SK-N-SH (cell line): Measurements from ENCODE around the gene ARL3. TPM values are rescaled to one million over a fixed set of nuclear protein-coding genes. Genes with fewer than 3 reads are reported as not detected.
A peak's percentile ranks its signal among the peaks of the same experiment; 100 is the strongest.

Experiments used
- CTCF ChIA-PET: fragments of 300-600, 350-600 bp; formaldehyde crosslinking; extraction: SDS; loops from one replicate; lab custom pipeline; 2021; lab: Yijun Ruan, JAX
- POLR2A ChIA-PET: fragments of 350-600 bp; sonication (Branson Sonifier 250); formaldehyde crosslinking; extraction: SDS; loops from one replicate; lab custom pipeline; 2020; ENCODE audit warnings: antibody characterized with exemption, inconsistent platforms; lab: Yijun Ruan, JAX
- DNase-seq: peaks from one replicate; pipeline ENCODE4 v3.0.0; 2012
- H2AFZ ChIP-seq: fragments of 200-600 bp; sonication (generic); 2 replicates; pipeline ENCODE4 v1.8.1; 2016; ENCODE audit warnings: antibody characterized with exemption, mild to moderate bottlenecking, low read depth
- H3F3A ChIP-seq: fragments of 200-600 bp; sonication (generic); replicated peaks from 2 replicates; pipeline ENCODE3; 2016; ENCODE audit warnings: antibody characterized with exemption, mild to moderate bottlenecking; ENCODE audit not compliant: insufficient read depth
- H3K27ac ChIP-seq, 2 experiments: fragments of 200-500 bp in 1 of 2; fragments of 200-600 bp in 1 of 2; sonication (Bioruptor generic) in 1 of 2; sonication (generic), shearing (Covaris generic) in 1 of 2; 2 replicates each; pipeline versions ENCODE4 v1.5.1 to v1.6.1; 2014 to 2016; ENCODE audit warnings: low read depth in 2 of 2, inconsistent platforms in 1 of 2, low read length in 1 of 2, mild to moderate bottlenecking in 1 of 2, mixed read lengths in 1 of 2
- H3K27me3 ChIP-seq: fragments of 200-600 bp; sonication (generic), shearing (Covaris generic); 2 replicates; pipeline ENCODE4 v1.6.1; 2016; ENCODE audit warnings: mixed run types; ENCODE audit not compliant: insufficient read depth
- H3K36me3 ChIP-seq, 2 experiments: fragments of 200-500 bp in 1 of 2; fragments of 200-600 bp in 1 of 2; sonication (Bioruptor generic) in 1 of 2; sonication (generic) in 1 of 2; replicated peaks in 1 of 2; 2 replicates each; pipeline versions ENCODE3 to v1.5.1; 2014 to 2016; ENCODE audit warnings: low read length in 1 of 2, mild to moderate bottlenecking in 1 of 2; ENCODE audit not compliant: insufficient read depth in 2 of 2, control insufficient read depth in 1 of 2
- H3K4me1 ChIP-seq, 2 experiments: fragments of 200-500 bp in 1 of 2; fragments of 200-600 bp in 1 of 2; sonication (Bioruptor generic) in 1 of 2; sonication (generic), shearing (Covaris generic) in 1 of 2; 2 replicates each; pipeline versions ENCODE4 v1.5.1 to v1.6.1; 2014 to 2016; ENCODE audit warnings: low read depth in 1 of 2, low read length in 1 of 2, mixed run types in 1 of 2; ENCODE audit not compliant: insufficient read depth in 2 of 2, control insufficient read depth in 1 of 2
- H3K4me2 ChIP-seq: fragments of 200-600 bp; sonication (generic), shearing (Covaris generic); 2 replicates; pipeline ENCODE4 v1.6.1; 2017; ENCODE audit warnings: mixed run types
- H3K4me3 ChIP-seq, 2 experiments: fragments of 200-500 bp in 1 of 2; fragments of 200-600 bp in 1 of 2; sonication (Bioruptor generic) in 1 of 2; sonication (generic), shearing (Covaris generic) in 1 of 2; 2 replicates each; pipeline versions ENCODE4 v1.5.1 to v1.8.1; 2014 to 2016; ENCODE audit warnings: low read depth in 2 of 2, inconsistent platforms in 1 of 2, low read length in 1 of 2, mild to moderate bottlenecking in 1 of 2, mixed read lengths in 1 of 2, moderate library complexity in 1 of 2
- H3K79me2 ChIP-seq: fragments of 200-600 bp; sonication (generic); 2 replicates; pipeline ENCODE4 v1.8.1; 2017; ENCODE audit warnings: mild to moderate bottlenecking; ENCODE audit not compliant: insufficient read depth
- H3K9ac ChIP-seq: fragments of 200-600 bp; sonication (generic); 2 replicates; pipeline ENCODE4 v1.6.1; 2017; ENCODE audit warnings: mixed run types
- H3K9me2 ChIP-seq: fragments of 200-600 bp; sonication (generic); 2 replicates; pipeline ENCODE4 v1.6.1; 2017; ENCODE audit warnings: mixed run types
- H3K9me3 ChIP-seq: fragments of 200-600 bp; sonication (generic); 2 replicates; pipeline ENCODE4 v1.6.1; 2017; ENCODE audit warnings: mixed run types, mild to moderate bottlenecking, moderate library complexity
- H4K20me1 ChIP-seq: fragments of 200-600 bp; sonication (generic); 2 replicates; pipeline ENCODE4 v1.6.1; 2017; ENCODE audit warnings: mild to moderate bottlenecking, mixed run types; ENCODE audit not compliant: insufficient read depth
- CHD2 ChIP-seq: fragments of 150-350 bp; IDR thresholded peaks from 2 replicates; pipeline ENCODE4 v1.6.1; 2018; ENCODE audit warnings: low read length; ENCODE audit not compliant: partially characterized antibody
- ELF1 ChIP-seq: IDR thresholded peaks from 2 replicates; pipeline ENCODE4 v1.4.0; 2012
- EP300 ChIP-seq, 2 experiments: IDR thresholded peaks; 2 replicates each; pipeline versions ENCODE4 v1.4.0 to v1.6.1; 2012; ENCODE audit warnings: borderline replicate concordance in 1 of 2, low read depth in 1 of 2, low read length in 1 of 2
- EZH2phosphoT487 ChIP-seq: fragments of 200-600 bp; sonication (generic); IDR thresholded peaks from 2 replicates; pipeline ENCODE4 v1.6.1; 2017; ENCODE audit warnings: low read depth, mixed run types, mild to moderate bottlenecking, antibody characterized with exemption, moderate library complexity, borderline replicate concordance
- FOXJ3 ChIP-seq: sonication (generic); formaldehyde crosslinking; IDR thresholded peaks from 2 replicates; pipeline ENCODE4 v1.5.1; 2020; ENCODE audit warnings: mild to moderate bottlenecking, missing genetic modification reagents
- MAX ChIP-seq: IDR thresholded peaks from 2 replicates; pipeline ENCODE4 v1.4.0; 2012; ENCODE audit warnings: low read depth
- MXI1 ChIP-seq: IDR thresholded peaks from 2 replicates; pipeline ENCODE4 v1.6.1; 2012; ENCODE audit warnings: mild to moderate bottlenecking, low read depth, low read length, improper control_type of control experiment
- NFIC ChIP-seq: IDR thresholded peaks from 2 replicates; pipeline ENCODE4 v1.4.0; 2012; ENCODE audit warnings: borderline replicate concordance
- NRF1 ChIP-seq: IDR thresholded peaks from 2 replicates; pipeline ENCODE4 v1.6.1; 2012; ENCODE audit warnings: low read depth, mild to moderate bottlenecking, low read length
- RAD21 ChIP-seq: IDR thresholded peaks from 2 replicates; pipeline ENCODE4 v1.6.1; 2012; ENCODE audit warnings: mild to moderate bottlenecking, low read length
- RCOR1 ChIP-seq: fragments of 150-350 bp; IDR thresholded peaks from 2 replicates; pipeline ENCODE4 v1.6.1; 2017; ENCODE audit warnings: antibody characterized with exemption, low read length
- RFX5 ChIP-seq: IDR thresholded peaks from 2 replicates; pipeline ENCODE4 v1.6.1; 2012; ENCODE audit warnings: mild to moderate bottlenecking, improper control_type of control experiment, low read length
- TAF1 ChIP-seq: IDR thresholded peaks from 2 replicates; pipeline ENCODE4 v1.6.1; 2012; ENCODE audit warnings: low read depth, mild to moderate bottlenecking, low read length, moderate library complexity, borderline replicate concordance
- TCF12 ChIP-seq: IDR thresholded peaks from 2 replicates; pipeline ENCODE4 v1.4.0; 2012
- TEAD4 ChIP-seq: IDR thresholded peaks from 2 replicates; pipeline ENCODE4 v1.4.0; 2012; ENCODE audit warnings: mild to moderate bottlenecking, borderline replicate concordance; ENCODE audit not compliant: insufficient read depth
- USF1 ChIP-seq: IDR thresholded peaks from 2 replicates; pipeline ENCODE4 v1.4.0; 2012; ENCODE audit warnings: low read depth, borderline replicate concordance
- YY1 ChIP-seq: IDR thresholded peaks from 2 replicates; pipeline ENCODE4 v1.4.0; 2012; ENCODE audit warnings: low read depth, mild to moderate bottlenecking
- WGBS: methylation state at CpG from one replicate; pipeline ENCODE4 v1.1.6; 2017; ENCODE audit warnings: low lambda C conversion rate; 5-methylcytosine and 5-hydroxymethylcytosine counted together
- polyA plus RNA-seq, 3 experiments: library from polyadenylated mRNA; depleted of rRNA; stranded (reverse); fragments of >200 nt; gene quantifications; 2 replicates each; pipeline ENCODE4 v1.2.3, GENCODE V29; 2012
- TF ChIP-seq, protein P1 (sequence below): fragments of 200-600 bp; sonication (generic); IDR thresholded peaks from 2 replicates; pipeline ENCODE4 v1.6.1; 2017; ENCODE audit warnings: antibody characterized with exemption, mild to moderate bottlenecking, moderate library complexity
- TF ChIP-seq, protein P2 (sequence below): IDR thresholded peaks from 2 replicates; pipeline ENCODE4 v1.6.1; 2012; ENCODE audit warnings: mild to moderate bottlenecking, low read depth, low read length, moderate library complexity

Gene ARL3
- polyA plus RNA-seq, 1 of the 3 experiments (the other 2 are of a cell fraction) = 11.2 TPM

DNA sequence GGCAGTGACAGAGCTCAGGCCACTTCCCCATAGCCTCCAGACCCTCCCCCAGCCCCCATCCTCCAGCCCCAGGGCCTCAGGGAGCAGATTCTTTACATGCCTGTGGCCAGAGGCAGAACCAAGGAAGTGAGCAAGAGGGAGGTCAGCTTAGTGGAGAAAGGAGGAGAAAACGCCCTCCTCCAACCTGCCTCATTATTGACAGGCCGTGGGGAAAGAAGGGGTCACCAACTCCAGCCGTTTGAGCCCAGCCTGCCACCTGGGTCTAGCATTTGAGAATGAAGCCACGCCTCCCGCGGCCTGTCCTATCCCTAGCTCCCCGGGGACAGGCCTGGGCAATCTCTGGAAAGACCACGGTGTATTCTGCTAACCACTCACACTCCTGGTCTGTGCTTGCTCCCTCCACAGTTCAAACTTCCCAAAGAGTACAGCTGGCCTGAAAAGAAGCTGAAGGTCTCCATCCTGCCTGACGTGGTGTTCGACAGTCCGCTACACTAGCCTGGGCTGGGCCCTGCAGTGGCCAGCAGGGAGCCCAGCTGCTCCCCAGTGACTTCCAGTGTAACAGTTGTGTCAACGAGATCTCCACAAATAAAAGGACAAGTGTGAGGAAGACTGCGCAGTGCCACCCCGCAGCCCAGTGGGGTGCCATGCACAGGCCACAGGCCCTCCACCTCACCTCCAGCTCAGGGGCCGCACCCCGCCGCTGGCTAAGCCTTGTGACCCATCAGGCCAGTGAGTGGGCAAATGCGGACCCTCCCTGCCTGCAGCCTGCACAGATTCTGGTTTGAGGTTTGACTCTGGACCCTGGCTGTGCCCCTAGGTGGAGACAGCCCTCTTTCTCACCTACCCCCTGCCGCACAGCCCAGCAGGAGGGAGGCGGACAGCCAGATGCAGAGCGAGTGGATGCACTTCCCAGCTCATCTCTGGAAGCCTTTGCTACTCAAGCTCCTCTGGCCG, 84.3 kb downstream of the ARL3 start (continued):
- TF ChIP-seq TCF12 (peak; percentile 77), EZH2phosphoT487 (no peak), MAX (peak; percentile 63; the same call in 1 of the 2 replicates), MXI1 (no peak), TEAD4 (peak; percentile 91), YY1 (no peak), NRF1 (no peak), EP300 (IDR thresholded peaks at IDR 0.05; ENCODE audit: borderline replicate concordance in 1 of 2, low read depth in 1 of 2, low read length in 1 of 2) (peak in 1 of 2 experiments; percentile 84; a peak in 1 of 4 replicates)

GRCh38 chr10:102628451-102628911, 85.7 kb downstream of the ARL3 start:
- TF ChIP-seq CHD2 (peak; percentile 77), USF1 (no peak), FOXJ3 (peak; percentile 83), NFIC (peak; percentile 73), EP300 (IDR thresholded peaks at IDR 0.05; ENCODE audit: borderline replicate concordance in 1 of 2, low read depth in 1 of 2, low read length in 1 of 2) (peak in 1 of 2 experiments; percentile 71; a peak in 1 of 4 replicates), MXI1 (peak; percentile 62; the same call in 1 of the 2 replicates), RCOR1 (peak; percentile 60; the same call in 1 of the 2 replicates), ELF1 (no peak), TCF12 (0 out of 2 replicates have a peak, but pooled peaks have one; percentile 19), TAF1 (peak; percentile 36; the same call in 1 of the 2 replicates), RFX5 (0 out of 2 replicates have a peak, but pooled peaks have one; percentile 24), RAD21 (peak; percentile 37)
- TF ChIP-seq, protein P1, sequence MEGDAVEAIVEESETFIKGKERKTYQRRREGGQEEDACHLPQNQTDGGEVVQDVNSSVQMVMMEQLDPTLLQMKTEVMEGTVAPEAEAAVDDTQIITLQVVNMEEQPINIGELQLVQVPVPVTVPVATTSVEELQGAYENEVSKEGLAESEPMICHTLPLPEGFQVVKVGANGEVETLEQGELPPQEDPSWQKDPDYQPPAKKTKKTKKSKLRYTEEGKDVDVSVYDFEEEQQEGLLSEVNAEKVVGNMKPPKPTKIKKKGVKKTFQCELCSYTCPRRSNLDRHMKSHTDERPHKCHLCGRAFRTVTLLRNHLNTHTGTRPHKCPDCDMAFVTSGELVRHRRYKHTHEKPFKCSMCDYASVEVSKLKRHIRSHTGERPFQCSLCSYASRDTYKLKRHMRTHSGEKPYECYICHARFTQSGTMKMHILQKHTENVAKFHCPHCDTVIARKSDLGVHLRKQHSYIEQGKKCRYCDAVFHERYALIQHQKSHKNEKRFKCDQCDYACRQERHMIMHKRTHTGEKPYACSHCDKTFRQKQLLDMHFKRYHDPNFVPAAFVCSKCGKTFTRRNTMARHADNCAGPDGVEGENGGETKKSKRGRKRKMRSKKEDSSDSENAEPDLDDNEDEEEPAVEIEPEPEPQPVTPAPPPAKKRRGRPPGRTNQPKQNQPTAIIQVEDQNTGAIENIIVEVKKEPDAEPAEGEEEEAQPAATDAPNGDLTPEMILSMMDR = peak; percentile 34
- TF ChIP-seq, protein P2, sequence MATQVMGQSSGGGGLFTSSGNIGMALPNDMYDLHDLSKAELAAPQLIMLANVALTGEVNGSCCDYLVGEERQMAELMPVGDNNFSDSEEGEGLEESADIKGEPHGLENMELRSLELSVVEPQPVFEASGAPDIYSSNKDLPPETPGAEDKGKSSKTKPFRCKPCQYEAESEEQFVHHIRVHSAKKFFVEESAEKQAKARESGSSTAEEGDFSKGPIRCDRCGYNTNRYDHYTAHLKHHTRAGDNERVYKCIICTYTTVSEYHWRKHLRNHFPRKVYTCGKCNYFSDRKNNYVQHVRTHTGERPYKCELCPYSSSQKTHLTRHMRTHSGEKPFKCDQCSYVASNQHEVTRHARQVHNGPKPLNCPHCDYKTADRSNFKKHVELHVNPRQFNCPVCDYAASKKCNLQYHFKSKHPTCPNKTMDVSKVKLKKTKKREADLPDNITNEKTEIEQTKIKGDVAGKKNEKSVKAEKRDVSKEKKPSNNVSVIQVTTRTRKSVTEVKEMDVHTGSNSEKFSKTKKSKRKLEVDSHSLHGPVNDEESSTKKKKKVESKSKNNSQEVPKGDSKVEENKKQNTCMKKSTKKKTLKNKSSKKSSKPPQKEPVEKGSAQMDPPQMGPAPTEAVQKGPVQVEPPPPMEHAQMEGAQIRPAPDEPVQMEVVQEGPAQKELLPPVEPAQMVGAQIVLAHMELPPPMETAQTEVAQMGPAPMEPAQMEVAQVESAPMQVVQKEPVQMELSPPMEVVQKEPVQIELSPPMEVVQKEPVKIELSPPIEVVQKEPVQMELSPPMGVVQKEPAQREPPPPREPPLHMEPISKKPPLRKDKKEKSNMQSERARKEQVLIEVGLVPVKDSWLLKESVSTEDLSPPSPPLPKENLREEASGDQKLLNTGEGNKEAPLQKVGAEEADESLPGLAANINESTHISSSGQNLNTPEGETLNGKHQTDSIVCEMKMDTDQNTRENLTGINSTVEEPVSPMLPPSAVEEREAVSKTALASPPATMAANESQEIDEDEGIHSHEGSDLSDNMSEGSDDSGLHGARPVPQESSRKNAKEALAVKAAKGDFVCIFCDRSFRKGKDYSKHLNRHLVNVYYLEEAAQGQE = no peak
- no peak overlapping the region for H3K4me3 ChIP-seq
- ChIA-PET POLR2A (interaction anchor here (0.8 to 4.0 kb wide), 7 partner anchors 10 to 113 kb away, joined by 3 to 34 read pairs (median 5); partner anchors contain the start of gene TRIM8), CTCF (interaction anchor here (0.6 to 2.9 kb wide), 8 partner anchors 14 to 229 kb away, joined by 3 to 18 read pairs (median 4); partner anchors contain the start of gene TRIM8)
- no peaks in the 10 kb centered on the region for H3K27me3 ChIP-seq
- peaks cover 61 to 93% of the 10 kb centered on the region in 2 experiments for H3K4me1 ChIP-seq
- WGBS = 21% methylated on average over 11 of the region's 11 CpGs
- H2AFZ ChIP-seq = 0 out of 2 replicates have a peak overlapping the region, but pooled peaks have one; percentile 67
- DNase-seq = peak; percentile 89
- no peaks in the 10 kb centered on the region for H3K9me2 ChIP-seq
- H3K27ac ChIP-seq = peak overlapping the region; percentile 91 to 99
- no peaks in the 10 kb centered on the region for H3K9me3 ChIP-seq
- H3F3A ChIP-seq = peaks cover 46% of the 10 kb centered on the region
- H4K20me1 ChIP-seq = no peaks in the 10 kb centered on the region
- no peaks in the 10 kb centered on the region for H3K79me2 ChIP-seq
- peak overlapping the region; percentile 68 for H3K4me2 ChIP-seq
- peak overlapping the region; percentile 72 for H3K9ac ChIP-seq
- peaks cover 0 to 3% of the 10 kb centered on the region in 2 experiments for H3K36me3 ChIP-seq
